ENCODE results near the gene RIOK2. TPM values are rescaled to one million over a fixed set of nuclear protein-coding genes. Genes with fewer than 3 reads are reported as not detected.

RIOK2 gene
- total RNA-seq, 1 experiment from 2014 or later, result 48.7 TPM

Small RNA genes lying within 50 kb of the gene (small RNA-seq; reads per million reads assigned to genes)
- gene RNU1-73P, result 0 reads per million in 2 experiments

Other genes starting within 250 kb of the RIOK2 start
- 35.3 and 39.3 TPM in 2 replicates for gene LNPEP, start 247.2 kb downstream of the RIOK2 start, total RNA-seq (2014; rRNA removed; shearing (Covaris generic))
- gene LIX1, start 40.6 kb downstream of the RIOK2 start, total RNA-seq (2014; rRNA removed; shearing (Covaris generic)), result not detected in 2 replicates

All from SK-MEL-5 (cell line).